Activated CD8-positive, alpha-beta T cell treated with anti-CD3 and anti-CD28 coated beads for 36 hours (primary cell): ENCODE results near the gene OR11G2. TPM values are rescaled to one million over a fixed set of nuclear protein-coding genes. Genes with fewer than 3 reads are reported as not detected.
A peak's percentile ranks its signal among the peaks of the same experiment; 100 is the strongest.
"Not testable (repeated sequence)": the region's sequence is repeated elsewhere in the genome, so short reads cannot be mapped to it uniquely, and the experiment has no call there.

Experiments
- ATAC-seq: fragments of 200-7000 bp; cut with Tn5 transposase; one replicate; pipeline ENCODE4 v1.10.0; 2021; ENCODE audit warnings: mild to moderate bottlenecking, moderate library complexity
- CTCF ChIA-PET: fragments of 350-600 bp; sonication (Branson Sonifier 250); formaldehyde crosslinking; loops from one replicate; lab custom pipeline; 2021; ENCODE audit warnings: antibody characterized with exemption; lab: Charles Lee
- POLR2A ChIA-PET: fragments of 350-600 bp; sonication (Branson Sonifier 250); formaldehyde crosslinking; loops from one replicate; lab custom pipeline; 2021; ENCODE audit warnings: antibody characterized with exemption; lab: Charles Lee
- DNase-seq: peaks from one replicate; pipeline ENCODE4 v3.0.0-alpha.2; 2020
- H3K27ac Mint-ChIP-seq: one replicate; pipeline ENCODE4 v1.8.0; 2021; ENCODE audit warnings: mild to moderate bottlenecking, mixed read lengths
- H3K27me3 Mint-ChIP-seq: one replicate; pipeline ENCODE4 v1.8.0; 2021; ENCODE audit warnings: mixed read lengths
- H3K36me3 Mint-ChIP-seq: one replicate; pipeline ENCODE4 v1.8.0; 2021; ENCODE audit warnings: low read depth, mixed read lengths
- H3K4me1 Mint-ChIP-seq: one replicate; pipeline ENCODE4 v1.8.0; 2021; ENCODE audit warnings: low read depth, mixed read lengths
- H3K4me3 Mint-ChIP-seq: one replicate; pipeline ENCODE4 v1.8.0; 2021; ENCODE audit warnings: mild to moderate bottlenecking, moderate library complexity, mixed read lengths
- H3K9me3 Mint-ChIP-seq: one replicate; pipeline ENCODE4 v1.8.0; 2021; ENCODE audit warnings: mixed read lengths
- intact Hi-C: fragments of 100-400 bp; cut with micrococcal nuclease; formaldehyde crosslinking; loops from one replicate; pipeline ENCODE4 v1.10.0; 2022
- total RNA-seq, 2 experiments: library from RNA; stranded (reverse); gene quantifications; one replicate each; pipeline ENCODE4 v1.2.3, GENCODE V29; 2021
- TF ChIP-seq, protein P1 (sequence below): fragments of 200-600 bp; IDR thresholded peaks from one replicate; pipeline ENCODE4 v1.8.0; 2022; ENCODE audit warnings: antibody characterized with exemption, mild to moderate bottlenecking

The OR11G2 gene
- total RNA-seq, 2 experiments from 2014 or later = not detected

DNA sequence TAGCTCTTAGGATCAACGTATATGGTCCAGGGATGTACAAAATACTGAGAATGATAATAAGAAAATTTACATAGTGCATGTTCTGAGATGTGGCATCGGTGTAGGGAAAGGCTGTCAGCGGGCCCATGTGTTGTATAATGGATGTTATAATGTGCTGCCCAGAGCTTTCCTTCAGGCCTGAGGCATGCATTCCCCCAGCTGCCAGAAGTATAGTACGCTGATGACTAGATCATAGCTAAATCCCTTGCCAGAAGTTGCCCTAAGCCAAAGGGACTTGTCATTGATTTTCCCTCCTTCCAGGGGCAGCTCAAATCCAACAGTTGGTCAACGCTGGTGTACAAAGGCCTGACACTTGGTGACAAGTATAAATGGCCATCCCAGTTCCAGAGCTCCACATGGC, 6.5 kb upstream of the OR11G2 start:
- CTCF ChIA-PET = no interaction called here
- POLR2A ChIA-PET = no interaction called here
- no peak for DNase-seq
- H3K27me3 Mint-ChIP-seq = peaks cover 2% of the 10 kb centered on the region
- TF ChIP-seq, protein P1, sequence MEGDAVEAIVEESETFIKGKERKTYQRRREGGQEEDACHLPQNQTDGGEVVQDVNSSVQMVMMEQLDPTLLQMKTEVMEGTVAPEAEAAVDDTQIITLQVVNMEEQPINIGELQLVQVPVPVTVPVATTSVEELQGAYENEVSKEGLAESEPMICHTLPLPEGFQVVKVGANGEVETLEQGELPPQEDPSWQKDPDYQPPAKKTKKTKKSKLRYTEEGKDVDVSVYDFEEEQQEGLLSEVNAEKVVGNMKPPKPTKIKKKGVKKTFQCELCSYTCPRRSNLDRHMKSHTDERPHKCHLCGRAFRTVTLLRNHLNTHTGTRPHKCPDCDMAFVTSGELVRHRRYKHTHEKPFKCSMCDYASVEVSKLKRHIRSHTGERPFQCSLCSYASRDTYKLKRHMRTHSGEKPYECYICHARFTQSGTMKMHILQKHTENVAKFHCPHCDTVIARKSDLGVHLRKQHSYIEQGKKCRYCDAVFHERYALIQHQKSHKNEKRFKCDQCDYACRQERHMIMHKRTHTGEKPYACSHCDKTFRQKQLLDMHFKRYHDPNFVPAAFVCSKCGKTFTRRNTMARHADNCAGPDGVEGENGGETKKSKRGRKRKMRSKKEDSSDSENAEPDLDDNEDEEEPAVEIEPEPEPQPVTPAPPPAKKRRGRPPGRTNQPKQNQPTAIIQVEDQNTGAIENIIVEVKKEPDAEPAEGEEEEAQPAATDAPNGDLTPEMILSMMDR = no peak
- H3K27ac Mint-ChIP-seq = no peak overlapping the region
- no peak for ATAC-seq
- H3K4me1 Mint-ChIP-seq = no peaks in the 10 kb centered on the region
- intact Hi-C loops = no loop called here
- no peaks in the 10 kb centered on the region for H3K9me3 Mint-ChIP-seq
- H3K4me3 Mint-ChIP-seq = no peak overlapping the region
- H3K36me3 Mint-ChIP-seq = no peaks in the 10 kb centered on the region

DNA sequence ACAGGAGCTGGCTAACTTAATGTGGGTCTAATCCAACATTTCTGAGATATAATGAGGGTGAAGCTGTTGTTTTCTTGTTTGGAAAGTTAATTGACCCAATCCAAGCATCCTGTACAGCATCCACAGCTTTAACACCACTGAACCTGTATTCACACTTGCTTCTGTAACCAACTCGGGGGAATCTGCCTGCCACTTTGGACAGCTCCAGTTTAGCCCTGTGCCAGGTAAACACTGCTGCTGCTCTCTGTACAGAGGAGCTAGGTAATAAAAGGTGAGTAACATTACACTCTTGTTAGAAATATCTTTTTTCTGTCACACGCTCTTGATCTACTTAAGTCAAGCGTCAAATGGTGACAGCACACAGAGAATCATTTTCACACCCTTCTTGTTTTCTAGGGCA, 700 bp downstream of the OR11G2 start:
- intact Hi-C loops = no loop called here
- TF ChIP-seq, protein P1 = no peak
- no peak overlapping the region for H3K4me3 Mint-ChIP-seq
- H3K9me3 Mint-ChIP-seq = no peaks in the 10 kb centered on the region
- H3K36me3 Mint-ChIP-seq = no peaks in the 10 kb centered on the region
- no peaks in the 10 kb centered on the region for H3K4me1 Mint-ChIP-seq
- H3K27me3 Mint-ChIP-seq = no peaks in the 10 kb centered on the region
- no peak for ATAC-seq
- DNase-seq = no peak
- H3K27ac Mint-ChIP-seq = no peak overlapping the region
- POLR2A ChIA-PET = no interaction called here
- CTCF ChIA-PET = interaction anchor here (1.0 kb wide), 1 partner anchor 16 kb away, joined by 3 read pairs; no protein-coding TSS in a partner anchor

DNA sequence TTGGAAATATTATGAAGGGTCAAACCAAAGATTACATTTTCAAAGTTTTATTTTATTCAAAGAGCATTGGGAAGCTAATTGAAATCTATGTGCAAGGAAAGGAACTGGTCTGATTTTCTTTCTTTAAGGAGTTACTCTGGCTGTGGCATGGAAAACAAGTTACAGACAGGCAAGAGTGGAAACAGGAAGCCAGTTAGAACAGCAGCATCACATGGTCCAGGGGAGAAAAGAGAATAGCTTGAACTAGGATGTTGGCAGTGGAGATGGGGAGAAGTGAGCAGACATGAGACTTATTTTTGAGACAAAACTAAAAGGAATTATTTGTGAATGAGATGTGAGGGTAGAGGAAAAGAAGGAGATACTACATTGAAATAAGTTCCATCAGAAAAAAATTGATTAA, 3.4 kb downstream of the OR11G2 start:
- Mint-ChIP-seq H3K36me3 (no peaks in the 10 kb centered on the region), H3K4me1 (no peaks in the 10 kb centered on the region), H3K9me3 (no peaks in the 10 kb centered on the region), H3K4me3 (no peak overlapping the region), H3K27ac (no peak overlapping the region), H3K27me3 (no peaks in the 10 kb centered on the region)
- ChIA-PET POLR2A (no interaction called here), CTCF (no interaction called here)
- DNase-seq (no peak), ATAC-seq (no peak)
- intact Hi-C loops = no loop called here
- TF ChIP-seq, protein P1 = no peak

DNA sequence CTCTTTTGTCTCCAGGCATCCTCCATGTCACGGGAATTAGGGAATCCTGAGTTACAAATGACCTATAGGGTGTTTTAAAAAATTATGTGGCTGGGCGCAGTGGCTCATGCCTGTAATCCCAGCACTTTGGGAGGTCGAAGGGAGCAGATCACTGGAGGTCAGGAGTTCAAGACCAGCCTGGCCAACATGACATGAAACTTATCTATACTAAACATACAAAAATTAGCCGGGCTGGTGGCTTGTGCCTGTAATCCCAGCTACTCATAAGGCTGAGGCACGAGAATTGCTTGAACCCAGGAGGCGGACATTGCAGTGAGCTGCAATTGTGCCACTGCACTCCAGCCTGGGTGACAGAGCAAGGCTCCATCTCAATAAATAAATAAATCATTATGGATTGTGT, 4.5 kb downstream of the OR11G2 start:
- CTCF ChIA-PET, H3K36me3 Mint-ChIP-seq, POLR2A ChIA-PET, H3K27me3 Mint-ChIP-seq, H3K9me3 Mint-ChIP-seq, H3K4me3 Mint-ChIP-seq, H3K27ac Mint-ChIP-seq, ATAC-seq, H3K4me1 Mint-ChIP-seq, intact Hi-C loops, DNase-seq: not testable (repeated sequence)

DNA sequence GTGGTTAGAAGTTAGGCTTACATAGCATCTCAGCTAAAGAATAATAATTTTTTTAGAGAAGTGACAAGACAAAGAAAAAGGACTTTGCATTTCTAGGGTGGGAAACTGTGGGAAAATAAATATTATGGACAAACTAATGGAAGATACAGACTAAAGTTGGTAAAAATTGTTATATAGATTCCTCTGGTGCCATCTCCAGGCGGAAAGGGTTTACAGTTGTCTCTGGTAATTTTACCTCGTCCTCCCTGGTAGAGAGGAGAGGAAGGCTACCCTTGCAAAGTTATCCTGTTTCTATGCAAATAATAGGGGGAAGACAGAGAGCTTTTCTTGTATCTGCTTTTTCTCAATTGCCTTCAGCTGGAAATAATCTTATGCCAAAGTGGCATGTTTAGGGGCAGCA, 5.2 kb downstream of the OR11G2 start:
- H3K9me3 Mint-ChIP-seq = no peaks in the 10 kb centered on the region
- ATAC-seq (no peak), DNase-seq (peak; percentile 2)
- intact Hi-C loops = no loop called here
- no peaks in the 10 kb centered on the region for H3K27me3 Mint-ChIP-seq
- TF ChIP-seq, protein P1 = no peak
- no peaks in the 10 kb centered on the region for H3K4me1 Mint-ChIP-seq
- H3K4me3 Mint-ChIP-seq = no peak overlapping the region
- ChIA-PET POLR2A (no interaction called here), CTCF (no interaction called here)
- H3K27ac Mint-ChIP-seq = no peak overlapping the region
- no peaks in the 10 kb centered on the region for H3K36me3 Mint-ChIP-seq

DNA sequence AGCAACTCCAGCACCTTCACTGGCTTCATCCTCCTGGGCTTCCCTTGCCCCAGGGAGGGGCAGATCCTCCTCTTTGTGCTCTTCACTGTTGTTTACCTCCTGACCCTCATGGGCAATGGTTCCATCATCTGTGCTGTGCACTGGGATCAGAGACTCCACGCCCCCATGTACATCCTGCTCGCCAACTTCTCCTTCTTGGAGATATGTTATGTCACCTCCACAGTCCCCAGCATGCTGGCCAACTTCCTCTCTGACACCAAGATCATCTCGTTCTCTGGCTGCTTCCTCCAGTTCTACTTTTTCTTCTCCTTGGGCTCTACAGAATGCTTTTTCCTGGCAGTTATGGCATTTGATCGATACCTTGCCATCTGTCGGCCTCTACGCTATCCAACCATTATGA, 6.8 kb downstream of the OR11G2 start:
- Mint-ChIP-seq H3K4me1 (no peaks in the 10 kb centered on the region), H3K27ac (no peak overlapping the region), H3K4me3 (no peak overlapping the region), H3K36me3 (no peaks in the 10 kb centered on the region), H3K9me3 (no peaks in the 10 kb centered on the region), H3K27me3 (peaks cover 2% of the 10 kb centered on the region)
- intact Hi-C loops = no loop called here
- no peak for ATAC-seq
- POLR2A ChIA-PET = no interaction called here
- TF ChIP-seq, protein P1 = no peak
- DNase-seq = no peak
- CTCF ChIA-PET = no interaction called here
